Measurements from ENCODE around the gene CDT1. TPM values are rescaled to one million over a fixed set of nuclear protein-coding genes. Genes with fewer than 3 reads are reported as not detected.

Gene CDT1
- total and polyA plus RNA-seq, 10 of the 15 experiments (the other 5 are each of a cell fraction or from before 2014, with no cell fraction given): 0.50 to 87.6 (median 8.8) TPM

DNA sequence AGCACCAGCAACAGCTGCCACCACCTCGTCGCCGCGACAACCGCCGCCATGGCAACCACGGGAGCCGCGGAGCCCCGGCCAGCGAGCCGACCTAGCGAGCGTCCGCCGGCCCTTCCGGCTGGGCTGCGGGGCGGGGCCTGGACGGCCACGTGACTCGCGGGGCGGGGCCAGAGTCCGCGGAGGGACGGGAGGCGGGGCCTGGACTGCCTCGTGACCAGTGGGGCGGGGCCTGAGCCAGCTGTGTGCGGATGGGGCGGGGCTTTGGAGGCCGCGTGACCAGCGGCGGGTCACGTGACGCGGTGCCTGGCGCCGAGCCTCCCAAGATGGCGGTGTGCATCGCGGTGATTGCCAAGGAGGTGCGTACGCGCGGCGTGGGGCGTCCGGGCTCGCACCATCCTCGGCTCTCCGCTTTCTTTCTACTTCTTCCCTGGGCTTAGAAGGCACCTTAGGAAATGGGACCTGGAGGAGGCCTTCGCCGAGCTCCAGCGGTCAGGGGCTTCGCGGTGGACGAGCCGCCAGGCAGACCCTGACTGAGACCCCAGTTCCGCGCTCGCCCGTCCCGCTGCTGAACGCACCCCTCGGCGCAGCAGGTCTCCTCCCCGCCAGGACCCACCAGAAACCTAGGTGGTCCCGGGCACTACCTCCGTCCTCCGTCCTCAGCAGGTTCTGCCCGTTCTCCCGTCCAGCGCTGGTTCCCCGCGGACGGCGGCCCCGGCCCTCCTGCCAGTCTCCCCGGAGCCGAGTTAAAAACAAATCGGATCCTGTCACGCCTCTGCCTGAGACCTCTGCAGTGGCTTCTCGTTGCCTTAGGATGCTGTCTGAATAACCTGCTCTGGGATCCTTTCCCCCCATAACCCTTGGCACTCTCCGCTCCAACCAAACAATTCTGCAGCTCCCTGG lies 53.5 kb downstream of the CDT1 start, which contains the start of the genes GALNS and TRAPPC2L (continued):
- TF ChIP-seq, protein P1, sequence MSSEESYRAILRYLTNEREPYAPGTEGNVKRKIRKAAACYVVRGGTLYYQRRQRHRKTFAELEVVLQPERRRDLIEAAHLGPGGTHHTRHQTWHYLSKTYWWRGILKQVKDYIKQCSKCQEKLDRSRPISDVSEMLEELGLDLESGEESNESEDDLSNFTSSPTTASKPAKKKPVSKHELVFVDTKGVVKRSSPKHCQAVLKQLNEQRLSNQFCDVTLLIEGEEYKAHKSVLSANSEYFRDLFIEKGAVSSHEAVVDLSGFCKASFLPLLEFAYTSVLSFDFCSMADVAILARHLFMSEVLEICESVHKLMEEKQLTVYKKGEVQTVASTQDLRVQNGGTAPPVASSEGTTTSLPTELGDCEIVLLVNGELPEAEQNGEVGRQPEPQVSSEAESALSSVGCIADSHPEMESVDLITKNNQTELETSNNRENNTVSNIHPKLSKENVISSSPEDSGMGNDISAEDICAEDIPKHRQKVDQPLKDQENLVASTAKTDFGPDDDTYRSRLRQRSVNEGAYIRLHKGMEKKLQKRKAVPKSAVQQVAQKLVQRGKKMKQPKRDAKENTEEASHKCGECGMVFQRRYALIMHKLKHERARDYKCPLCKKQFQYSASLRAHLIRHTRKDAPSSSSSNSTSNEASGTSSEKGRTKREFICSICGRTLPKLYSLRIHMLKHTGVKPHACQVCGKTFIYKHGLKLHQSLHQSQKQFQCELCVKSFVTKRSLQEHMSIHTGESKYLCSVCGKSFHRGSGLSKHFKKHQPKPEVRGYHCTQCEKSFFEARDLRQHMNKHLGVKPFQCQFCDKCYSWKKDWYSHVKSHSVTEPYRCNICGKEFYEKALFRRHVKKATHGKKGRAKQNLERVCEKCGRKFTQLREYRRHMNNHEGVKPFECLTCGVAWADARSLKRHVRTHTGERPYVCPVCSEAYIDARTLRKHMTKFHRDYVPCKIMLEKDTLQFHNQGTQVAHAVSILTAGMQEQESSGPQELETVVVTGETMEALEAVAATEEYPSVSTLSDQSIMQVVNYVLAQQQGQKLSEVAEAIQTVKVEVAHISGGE (CRISPR knock-in tag; IDR thresholded peaks at IDR 0.05): peak; percentile 68
- TF ChIP-seq, protein P2, sequence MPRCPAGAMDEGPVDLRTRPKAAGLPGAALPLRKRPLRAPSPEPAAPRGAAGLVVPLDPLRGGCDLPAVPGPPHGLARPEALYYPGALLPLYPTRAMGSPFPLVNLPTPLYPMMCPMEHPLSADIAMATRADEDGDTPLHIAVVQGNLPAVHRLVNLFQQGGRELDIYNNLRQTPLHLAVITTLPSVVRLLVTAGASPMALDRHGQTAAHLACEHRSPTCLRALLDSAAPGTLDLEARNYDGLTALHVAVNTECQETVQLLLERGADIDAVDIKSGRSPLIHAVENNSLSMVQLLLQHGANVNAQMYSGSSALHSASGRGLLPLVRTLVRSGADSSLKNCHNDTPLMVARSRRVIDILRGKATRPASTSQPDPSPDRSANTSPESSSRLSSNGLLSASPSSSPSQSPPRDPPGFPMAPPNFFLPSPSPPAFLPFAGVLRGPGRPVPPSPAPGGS (IDR thresholded peaks at IDR 0.05; ENCODE audit: borderline replicate concordance, insufficient read depth, low read depth, low read length, poor library complexity, severe bottlenecking): no peak
- TF ChIP-seq TAF1 (IDR thresholded peaks at IDR 0.05; ENCODE audit: borderline replicate concordance, low read depth, low read length) (peak; percentile 87), CHD2 (IDR thresholded peaks at IDR 0.05; ENCODE audit: borderline replicate concordance, low read depth, low read length) (0 out of 2 replicates have a peak, but pooled peaks have one; percentile 35), CREM (IDR thresholded peaks at IDR 0.05; ENCODE audit: low read depth) (0 out of 2 replicates have a peak, but pooled peaks have one; percentile 20), RAD51 (IDR thresholded peaks at IDR 0.05) (peak; percentile 99), DPF2 (IDR thresholded peaks at IDR 0.05) (peak; percentile 61; the same call in 1 of the 2 replicates), GATAD2B (conservative IDR thresholded peaks at IDR 0.05; ENCODE audit: low read depth) (no peak), RBBP5 (conservative IDR thresholded peaks at IDR 0.05) (no peak), TCF7 (IDR thresholded peaks at IDR 0.05; ENCODE audit: borderline replicate concordance) (no peak), GABPA (IDR thresholded peaks at IDR 0.05; ENCODE audit: low read depth) (no peak), BMI1 (IDR thresholded peaks at IDR 0.05; ENCODE audit: borderline replicate concordance) (peak; percentile 50; the same call in 1 of the 2 replicates), NFYA (IDR thresholded peaks at IDR 0.05; ENCODE audit: borderline replicate concordance, low read depth, low read length) (no peak), RB1 (IDR thresholded peaks at IDR 0.05; ENCODE audit: borderline replicate concordance) (peak; percentile 69; the same call in 1 of the 2 replicates), SMAD5 (IDR thresholded peaks at IDR 0.05; ENCODE audit: low read depth) (0 out of 2 replicates have a peak, but pooled peaks have one; percentile 27), HCFC1 (IDR thresholded peaks at IDR 0.05; ENCODE audit: low read length) (peak; percentile 62), MXI1 (IDR thresholded peaks at IDR 0.05; ENCODE audit: low read depth, low read length) (peak; percentile 90)
- TF ChIP-seq, protein P3, sequence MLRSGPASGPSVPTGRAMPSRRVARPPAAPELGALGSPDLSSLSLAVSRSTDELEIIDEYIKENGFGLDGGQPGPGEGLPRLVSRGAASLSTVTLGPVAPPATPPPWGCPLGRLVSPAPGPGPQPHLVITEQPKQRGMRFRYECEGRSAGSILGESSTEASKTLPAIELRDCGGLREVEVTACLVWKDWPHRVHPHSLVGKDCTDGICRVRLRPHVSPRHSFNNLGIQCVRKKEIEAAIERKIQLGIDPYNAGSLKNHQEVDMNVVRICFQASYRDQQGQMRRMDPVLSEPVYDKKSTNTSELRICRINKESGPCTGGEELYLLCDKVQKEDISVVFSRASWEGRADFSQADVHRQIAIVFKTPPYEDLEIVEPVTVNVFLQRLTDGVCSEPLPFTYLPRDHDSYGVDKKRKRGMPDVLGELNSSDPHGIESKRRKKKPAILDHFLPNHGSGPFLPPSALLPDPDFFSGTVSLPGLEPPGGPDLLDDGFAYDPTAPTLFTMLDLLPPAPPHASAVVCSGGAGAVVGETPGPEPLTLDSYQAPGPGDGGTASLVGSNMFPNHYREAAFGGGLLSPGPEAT (IDR thresholded peaks at IDR 0.05; ENCODE audit: low read depth): peak; percentile 95
- TF ChIP-seq, protein P4, sequence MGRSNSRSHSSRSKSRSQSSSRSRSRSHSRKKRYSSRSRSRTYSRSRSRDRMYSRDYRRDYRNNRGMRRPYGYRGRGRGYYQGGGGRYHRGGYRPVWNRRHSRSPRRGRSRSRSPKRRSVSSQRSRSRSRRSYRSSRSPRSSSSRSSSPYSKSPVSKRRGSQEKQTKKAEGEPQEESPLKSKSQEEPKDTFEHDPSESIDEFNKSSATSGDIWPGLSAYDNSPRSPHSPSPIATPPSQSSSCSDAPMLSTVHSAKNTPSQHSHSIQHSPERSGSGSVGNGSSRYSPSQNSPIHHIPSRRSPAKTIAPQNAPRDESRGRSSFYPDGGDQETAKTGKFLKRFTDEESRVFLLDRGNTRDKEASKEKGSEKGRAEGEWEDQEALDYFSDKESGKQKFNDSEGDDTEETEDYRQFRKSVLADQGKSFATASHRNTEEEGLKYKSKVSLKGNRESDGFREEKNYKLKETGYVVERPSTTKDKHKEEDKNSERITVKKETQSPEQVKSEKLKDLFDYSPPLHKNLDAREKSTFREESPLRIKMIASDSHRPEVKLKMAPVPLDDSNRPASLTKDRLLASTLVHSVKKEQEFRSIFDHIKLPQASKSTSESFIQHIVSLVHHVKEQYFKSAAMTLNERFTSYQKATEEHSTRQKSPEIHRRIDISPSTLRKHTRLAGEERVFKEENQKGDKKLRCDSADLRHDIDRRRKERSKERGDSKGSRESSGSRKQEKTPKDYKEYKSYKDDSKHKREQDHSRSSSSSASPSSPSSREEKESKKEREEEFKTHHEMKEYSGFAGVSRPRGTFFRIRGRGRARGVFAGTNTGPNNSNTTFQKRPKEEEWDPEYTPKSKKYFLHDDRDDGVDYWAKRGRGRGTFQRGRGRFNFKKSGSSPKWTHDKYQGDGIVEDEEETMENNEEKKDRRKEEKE (IDR thresholded peaks at IDR 0.05): no peak
